MM.1S (cell line): Measurements from ENCODE around the gene COL6A3.

Experiments used
- EZH2 ChIP-seq: fragments of 300-600 bp; sonication (generic); optimal IDR thresholded peaks from 2 replicates; pipeline ENCODE3; 2017; ENCODE audit warnings: low read depth, mild to moderate bottlenecking, antibody characterized with exemption, low read length, mixed read lengths
- EZH2phosphoT487 ChIP-seq: fragments of 300-600 bp; sonication (generic); IDR thresholded peaks from 2 replicates; pipeline ENCODE4 v1.6.1; 2018; ENCODE audit warnings: antibody characterized with exemption, low read length
- TF ChIP-seq, protein P1 (sequence below): fragments of 300-600 bp; sonication (generic); IDR thresholded peaks from 2 replicates; pipeline ENCODE4 v1.5.1; 2016; ENCODE audit warnings: antibody characterized with exemption, low read length, mixed read lengths

DNA sequence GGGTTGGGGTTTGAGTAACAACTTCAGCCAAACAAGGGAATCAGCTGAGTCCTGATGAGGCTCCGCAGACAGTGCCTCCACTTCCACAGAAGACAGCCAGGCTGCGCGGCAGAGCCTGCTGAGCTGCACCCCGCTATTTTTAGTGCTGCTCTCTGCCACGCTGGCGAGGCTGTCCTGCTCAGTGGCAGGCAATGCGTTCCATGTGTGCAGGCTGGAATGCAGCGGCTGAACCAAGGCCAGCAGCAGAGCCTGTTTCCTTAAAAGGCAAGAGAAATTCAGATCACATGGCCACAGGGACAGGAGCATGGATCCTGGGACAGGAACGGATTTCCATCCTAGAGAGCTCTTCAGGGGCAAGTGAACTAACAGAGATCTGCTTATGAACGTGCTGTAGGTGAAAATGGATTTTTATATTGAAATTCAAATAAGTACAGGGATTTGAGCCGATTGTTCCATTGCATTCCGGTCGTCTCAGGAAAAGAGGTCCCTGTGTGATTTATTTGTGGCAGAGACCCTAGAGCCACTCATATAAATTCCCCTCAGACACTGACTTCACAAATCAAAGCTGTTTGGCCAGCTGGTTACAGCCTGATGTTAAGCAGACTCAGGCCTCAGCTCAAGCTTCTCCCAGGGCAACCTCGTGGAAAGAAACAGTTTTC lies 98.7 kb downstream of the COL6A3 start:
- TF ChIP-seq, protein P1, sequence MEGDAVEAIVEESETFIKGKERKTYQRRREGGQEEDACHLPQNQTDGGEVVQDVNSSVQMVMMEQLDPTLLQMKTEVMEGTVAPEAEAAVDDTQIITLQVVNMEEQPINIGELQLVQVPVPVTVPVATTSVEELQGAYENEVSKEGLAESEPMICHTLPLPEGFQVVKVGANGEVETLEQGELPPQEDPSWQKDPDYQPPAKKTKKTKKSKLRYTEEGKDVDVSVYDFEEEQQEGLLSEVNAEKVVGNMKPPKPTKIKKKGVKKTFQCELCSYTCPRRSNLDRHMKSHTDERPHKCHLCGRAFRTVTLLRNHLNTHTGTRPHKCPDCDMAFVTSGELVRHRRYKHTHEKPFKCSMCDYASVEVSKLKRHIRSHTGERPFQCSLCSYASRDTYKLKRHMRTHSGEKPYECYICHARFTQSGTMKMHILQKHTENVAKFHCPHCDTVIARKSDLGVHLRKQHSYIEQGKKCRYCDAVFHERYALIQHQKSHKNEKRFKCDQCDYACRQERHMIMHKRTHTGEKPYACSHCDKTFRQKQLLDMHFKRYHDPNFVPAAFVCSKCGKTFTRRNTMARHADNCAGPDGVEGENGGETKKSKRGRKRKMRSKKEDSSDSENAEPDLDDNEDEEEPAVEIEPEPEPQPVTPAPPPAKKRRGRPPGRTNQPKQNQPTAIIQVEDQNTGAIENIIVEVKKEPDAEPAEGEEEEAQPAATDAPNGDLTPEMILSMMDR: no peak
- TF ChIP-seq EZH2phosphoT487 (no peak), EZH2 (no peak)
